IPS-NIHi7 (cell line): ENCODE results near the gene AHCY.
"Not testable (repeated sequence)": the region's sequence is repeated elsewhere in the genome, so short reads cannot be mapped to it uniquely, and the experiment has no call there.

Experiments
- DNase-seq: peaks from one replicate; pipeline ENCODE4 v3.0.0; 2012; ENCODE audit warnings: mixed read lengths; ENCODE audit errors: extremely low spot score

Gene AHCY

DNA sequence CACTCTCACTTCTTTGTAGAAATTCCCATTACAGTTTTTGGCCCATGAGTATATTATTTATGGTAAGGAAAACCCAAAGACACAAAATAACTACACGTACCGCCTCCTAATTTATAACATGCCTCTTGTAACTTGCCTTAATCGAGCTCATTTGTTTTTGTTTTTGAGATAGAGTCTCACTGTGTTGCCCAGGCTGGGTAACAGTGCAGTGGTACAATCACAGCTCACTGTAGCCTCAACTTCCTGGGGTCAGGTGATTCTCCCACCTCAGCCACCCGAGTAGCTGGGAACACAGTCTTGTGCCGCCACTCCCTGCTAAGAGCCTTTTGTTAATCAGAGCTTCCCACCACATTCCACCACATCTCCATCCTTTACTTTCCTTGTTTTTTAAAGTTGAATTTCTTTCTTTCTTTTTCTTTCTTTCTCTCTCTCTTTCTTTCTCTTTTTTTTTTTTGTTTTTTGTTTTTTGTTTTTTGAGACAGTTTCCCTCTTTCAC lies 46.5 kb downstream of the AHCY start:
- no peak for DNase-seq

DNA sequence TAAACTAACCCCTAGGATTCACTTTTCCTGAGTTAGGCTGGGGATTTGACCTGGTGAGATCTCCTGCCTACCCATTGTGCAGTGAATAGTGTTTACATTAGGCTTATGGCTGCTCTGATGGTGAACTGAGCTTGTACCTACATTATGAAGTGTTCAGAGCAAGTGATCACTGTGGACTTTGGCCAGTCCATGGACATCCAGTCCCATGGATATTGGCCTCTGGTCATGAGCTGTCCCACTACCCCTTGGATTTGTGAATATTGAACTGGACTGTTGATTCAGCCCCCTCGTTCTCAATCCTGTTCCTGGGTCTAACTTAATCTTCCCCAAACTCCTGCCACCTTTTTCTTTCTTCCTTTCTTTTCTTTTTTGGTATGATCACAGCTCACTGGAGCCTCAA lies 48.2 kb downstream of the AHCY start:
- no peak for DNase-seq

DNA sequence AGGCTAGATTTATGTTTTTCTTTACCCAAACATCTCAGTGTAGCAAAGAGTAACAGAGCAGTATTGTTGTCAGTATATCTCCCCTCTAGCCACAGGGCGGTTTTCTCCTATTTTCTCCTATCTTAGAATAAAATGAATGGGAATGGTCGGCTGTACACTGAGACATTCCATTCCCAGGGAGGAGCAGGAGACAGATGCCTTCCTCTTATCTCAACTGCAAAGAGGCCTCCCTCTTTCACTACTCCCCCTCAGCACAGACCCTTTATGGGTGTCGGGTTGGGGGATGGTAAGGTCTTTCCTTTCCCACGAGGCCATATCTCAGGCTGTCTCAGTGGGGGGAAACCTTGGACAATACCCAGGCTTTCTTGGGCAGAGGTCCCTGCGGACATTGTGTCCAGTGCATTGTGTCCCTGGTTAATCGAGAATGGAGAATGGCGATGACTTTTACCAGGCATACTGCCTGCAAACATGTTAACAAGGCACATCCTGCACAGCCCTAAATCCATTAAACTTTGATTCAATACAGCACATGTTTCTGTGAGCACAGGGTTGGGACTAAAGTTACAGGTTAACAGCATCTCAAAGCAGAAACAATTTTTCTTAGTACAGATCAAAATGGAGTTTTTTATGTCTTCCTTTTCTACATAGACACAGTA lies 50.6 kb downstream of the AHCY start:
- not testable (repeated sequence) for DNase-seq

DNA sequence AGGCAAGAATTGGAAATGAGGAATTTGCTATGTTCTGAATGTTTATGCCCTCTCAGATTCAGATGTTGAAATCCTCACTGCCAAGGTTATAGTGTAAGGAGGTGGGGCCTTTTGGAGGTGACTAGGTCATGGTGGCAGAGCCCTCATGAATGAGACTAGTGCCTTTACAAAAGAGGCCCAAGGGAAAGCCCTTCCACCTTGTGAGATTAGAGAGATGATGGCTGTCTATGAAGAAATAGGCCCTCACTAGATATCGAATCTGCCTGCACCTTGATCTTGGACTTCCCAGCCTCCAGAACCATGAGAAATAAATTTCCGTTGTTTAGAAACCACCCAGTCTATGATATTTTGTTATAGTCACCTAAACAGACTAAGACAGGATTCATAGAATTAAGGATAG lies 51.5 kb downstream of the AHCY start:
- no peak for DNase-seq

DNA sequence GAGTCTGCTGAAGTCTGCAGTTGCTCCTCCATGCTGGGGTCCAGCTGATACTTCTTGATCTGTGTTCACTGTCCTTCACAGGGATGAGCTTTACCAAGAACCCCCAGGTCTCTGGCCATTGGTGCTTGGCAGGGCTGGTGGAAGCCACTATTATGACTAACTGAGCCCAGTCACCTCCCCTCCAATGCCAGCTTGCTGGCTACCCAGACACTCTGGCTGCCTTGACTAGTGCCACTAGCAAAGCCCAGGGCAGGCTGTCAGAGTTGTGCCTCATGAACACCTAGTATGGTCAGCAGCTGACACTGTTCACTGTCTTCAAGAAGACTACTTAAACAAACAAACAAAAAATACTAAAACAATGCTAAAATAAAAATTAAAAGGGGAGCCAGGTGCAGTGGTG lies 53.1 kb downstream of the AHCY start:
- no peak for DNase-seq

DNA sequence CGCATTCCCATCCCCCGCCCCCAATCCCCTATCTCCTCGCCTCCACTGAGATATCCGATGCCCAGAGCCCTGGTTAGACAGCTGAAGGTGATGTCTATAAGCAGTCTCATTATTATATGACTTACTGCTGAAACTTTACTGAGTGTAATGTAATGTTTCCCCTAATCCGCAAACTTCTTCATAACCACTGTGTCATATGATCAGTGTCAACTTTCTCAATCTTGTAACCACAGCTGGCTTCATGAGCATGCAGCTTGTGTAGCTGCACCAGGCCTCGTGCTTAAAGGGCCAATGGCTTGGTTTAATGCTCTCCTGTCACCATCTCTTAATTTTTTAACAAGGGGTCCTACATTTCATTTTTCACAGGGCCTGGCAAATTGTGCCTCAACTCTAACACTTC lies 53.9 kb downstream of the AHCY start:
- no peak for DNase-seq

DNA sequence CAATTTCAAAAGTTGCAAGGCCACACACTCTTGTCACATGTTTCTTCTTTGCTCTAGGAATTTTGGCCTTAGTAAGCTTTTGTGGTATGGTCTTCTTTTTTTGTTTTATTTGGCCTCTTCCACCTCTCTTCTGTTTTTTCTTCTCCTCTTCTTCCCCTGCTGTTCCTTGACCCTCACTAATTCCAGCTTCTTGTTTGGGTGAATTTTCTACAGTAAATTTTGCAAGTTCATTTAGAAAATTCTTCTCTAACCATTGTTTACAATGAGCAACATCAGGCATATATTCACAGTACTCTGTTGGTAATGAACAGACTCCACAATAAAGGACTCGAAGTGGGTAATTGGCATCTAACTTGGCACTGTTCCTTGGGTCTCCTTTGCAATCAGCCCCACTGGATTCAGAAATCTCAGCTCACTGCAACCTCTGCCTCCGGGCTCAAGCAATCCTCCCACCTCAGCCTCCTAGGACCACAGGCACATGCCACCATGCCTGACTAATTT lies 57.0 kb downstream of the AHCY start:
- no peak for DNase-seq

DNA sequence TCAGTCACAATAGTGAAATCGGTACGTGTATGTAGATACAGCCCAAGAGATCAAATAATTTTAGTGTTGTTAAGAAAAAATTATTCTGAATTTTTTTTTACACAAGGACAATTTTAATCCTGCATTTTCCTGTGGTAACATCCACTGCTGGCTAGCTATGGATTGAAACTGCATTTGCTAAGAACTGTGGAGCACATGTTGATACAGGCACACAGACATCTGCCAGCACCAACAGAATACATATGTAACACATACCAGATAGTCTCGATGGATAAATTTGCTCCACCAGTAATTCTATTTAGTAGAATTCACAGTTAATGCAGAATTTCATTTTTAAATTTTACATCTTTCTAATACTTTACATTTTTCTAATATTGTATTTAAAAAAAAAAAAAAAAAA lies 59.8 kb downstream of the AHCY start:
- no peak for DNase-seq

DNA sequence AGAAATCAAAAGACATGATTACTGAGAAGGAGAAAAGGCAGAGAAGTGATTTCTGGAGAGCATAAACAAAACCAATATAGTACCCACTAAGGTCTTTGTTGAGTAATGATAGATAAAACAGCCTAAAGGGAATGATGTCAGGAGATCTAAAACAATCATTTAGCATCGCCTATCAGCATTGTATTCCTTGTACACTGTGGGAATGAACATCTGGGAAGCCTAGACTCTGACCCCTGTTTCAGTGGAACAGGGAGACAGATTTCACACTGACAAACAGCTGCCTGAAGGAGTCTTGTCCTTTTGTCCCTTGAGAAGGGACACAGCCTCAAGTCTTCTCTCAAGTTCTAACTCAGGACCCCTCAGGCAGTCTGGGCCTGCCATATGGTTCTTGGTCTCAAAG lies 60.3 kb downstream of the AHCY start:
- no peak for DNase-seq

DNA sequence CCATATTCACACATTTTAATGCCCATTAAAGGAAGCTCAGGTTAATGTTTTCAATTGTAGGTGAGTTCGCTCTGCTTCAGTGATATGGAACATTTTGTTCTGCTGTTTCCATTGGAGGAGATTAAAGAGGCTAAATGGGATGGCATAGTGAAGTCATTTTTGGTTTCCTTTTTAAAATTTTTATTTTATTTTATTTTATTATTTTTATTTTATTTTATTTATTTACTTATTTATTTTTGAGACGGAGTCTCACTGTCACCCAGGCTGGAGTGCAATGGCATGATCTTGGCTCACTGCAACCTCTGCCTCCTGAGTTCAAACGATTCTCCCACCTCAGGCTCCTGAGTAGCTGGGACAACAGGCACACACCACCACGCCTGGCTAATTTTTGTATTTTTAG lies 61.1 kb downstream of the AHCY start:
- not testable (repeated sequence) for DNase-seq

DNA sequence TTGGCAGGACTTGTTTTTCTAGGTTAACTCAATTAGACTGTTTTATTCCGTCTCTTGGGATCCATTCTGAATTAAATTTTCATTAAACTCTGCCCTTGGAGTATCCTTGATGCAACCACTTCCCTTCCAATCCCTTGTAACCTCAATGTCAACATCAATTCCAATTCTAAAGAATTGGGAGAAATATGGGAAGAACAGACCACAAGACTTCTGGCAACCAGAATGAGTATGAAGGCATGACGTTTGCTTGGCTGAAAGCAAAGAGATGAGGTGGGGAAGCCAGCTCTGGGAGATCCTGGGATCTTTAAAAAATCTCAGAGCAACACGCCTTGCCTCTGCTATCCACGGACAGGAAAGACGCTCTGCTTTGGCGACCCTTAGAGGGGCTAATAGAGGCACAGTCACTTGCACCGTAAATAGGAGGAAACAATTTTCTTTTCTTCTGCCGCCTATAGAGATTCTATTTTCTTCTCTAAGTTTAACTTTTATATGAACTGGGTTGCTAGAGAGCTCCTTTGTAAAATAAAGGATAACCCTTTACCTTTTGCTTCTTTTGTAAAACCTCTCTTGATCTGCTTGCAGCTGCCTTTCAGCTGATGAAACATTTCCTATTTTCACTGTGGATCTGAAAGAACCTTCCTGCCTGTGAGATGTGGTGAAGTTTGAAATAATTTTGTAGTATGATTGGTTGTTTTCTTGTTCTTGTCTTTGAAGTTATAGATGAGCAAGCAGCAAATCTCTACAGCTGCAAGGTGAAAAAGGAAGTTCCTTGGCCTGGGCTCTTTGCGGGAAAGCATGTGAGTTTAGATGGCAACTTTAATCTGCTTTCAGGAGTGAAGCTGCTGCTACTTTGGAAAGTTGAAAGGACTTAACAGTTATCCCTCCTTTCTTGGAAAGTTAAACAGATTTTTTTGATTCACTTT lies 62.2 kb downstream of the AHCY start, which contains the start of gene ASIP:
Gene ASIP, plus strand, starts transcription at position 731 of the 923 bp plus-strand sequence. CDS start 18,952 bp downstream, outside the sequence.
- DNase-seq: no peak

DNA sequence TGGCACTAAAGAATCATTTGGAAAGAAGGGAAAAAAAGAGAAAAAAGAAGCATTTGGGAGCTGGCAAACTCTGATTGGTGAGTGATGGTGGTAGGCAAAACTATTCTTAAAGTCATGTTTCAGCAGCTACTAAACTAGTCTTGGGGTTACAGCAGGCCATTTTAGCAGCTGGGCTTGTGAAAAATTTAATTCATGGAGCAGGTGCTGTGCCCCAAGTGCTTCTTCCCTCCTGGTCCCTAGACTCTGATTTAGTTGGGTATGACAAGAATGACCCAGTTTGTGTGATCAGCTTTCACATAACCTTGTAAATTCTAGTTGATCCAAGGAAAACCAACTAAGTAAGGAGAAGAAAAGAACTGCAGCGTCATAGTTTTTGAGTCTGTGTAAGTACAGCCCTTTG lies 63.0 kb downstream of the AHCY start:
- DNase-seq: no peak

DNA sequence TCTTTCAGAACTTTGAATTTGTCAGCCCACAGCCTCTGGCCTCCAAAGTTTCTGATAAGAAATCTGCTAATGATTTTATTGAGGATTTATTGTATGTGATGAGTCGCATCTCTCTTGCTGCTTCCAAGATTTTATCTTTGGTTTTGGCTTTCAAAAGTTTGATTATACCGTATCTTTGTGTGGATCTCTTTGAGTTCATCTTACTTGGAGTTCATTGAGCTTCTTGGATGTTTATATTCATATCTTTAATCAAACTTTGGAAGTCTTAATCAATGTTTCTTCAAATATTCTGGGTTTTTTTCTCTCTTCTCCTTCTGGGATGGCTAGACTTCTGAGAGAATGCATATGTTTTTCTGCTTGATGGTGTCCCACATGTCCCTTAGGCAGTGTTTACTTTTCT lies 65.2 kb downstream of the AHCY start:
- DNase-seq: no peak

DNA sequence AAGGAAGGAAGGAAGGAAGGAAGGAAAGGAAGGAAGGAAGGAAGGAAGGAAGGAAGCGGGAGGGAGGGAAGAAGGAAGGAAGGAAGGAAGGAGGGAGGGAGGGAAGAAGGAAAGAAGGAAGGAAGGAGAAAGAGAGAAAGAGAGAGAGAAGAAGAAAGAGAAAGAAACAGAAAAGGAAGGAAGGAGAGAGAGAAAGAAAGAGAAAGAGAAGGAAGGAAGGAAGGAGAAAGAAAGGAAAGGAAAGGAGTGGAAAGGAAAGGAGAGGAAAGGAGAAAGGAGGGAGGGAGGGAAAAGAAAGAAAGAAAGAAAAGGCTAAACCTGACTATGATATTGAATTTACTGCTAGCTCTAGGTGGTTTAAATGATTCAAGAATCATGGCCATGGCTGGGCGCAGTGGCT lies 67.3 kb downstream of the AHCY start:
- no peak for DNase-seq

DNA sequence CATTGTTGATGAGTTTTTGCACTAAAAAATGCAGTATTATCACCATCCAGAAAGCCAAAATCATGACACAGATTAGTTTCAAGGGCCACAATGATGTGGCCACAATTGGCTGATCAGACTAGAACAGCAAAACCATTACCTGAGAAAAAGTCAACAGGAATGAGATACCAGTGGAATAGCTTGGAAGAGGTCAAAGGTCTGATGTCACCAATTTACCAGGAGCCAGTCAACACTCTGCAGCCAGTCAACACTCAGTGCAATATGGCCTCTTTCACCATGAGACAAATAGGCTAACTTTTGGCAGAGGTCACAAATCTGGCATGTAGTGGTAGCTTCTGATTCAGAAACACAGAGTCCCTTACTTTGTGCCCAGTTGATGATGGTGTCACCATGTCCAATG lies 69.5 kb downstream of the AHCY start:
- DNase-seq: no peak

DNA sequence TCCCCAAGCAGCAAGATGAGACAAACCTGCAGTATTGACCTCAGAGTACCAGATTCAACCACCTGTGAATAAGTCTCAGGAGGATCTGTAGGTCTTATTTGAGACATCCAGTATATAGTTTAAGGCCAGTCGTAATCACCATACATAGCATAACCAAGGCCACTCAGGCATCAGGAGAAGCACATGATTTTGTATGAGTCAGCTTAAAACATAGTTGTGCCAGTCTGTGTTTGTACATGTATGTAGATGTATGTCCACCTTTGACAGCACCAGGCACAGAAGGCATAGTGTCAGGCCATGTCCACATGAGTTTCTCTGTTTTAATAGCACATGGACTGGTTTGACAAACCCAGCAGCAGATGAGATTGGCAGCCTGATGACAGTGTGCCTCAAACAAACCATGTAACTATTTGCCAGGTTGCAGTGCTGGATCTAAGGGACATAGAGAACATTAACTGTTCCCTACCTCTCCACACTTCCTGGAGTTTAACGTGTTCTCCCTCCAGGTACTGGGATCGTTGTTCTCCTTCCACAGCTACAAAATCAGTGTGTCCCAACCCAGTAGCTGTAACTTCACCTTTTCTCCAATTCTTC lies 70.6 kb downstream of the AHCY start:
- DNase-seq: no peak

DNA sequence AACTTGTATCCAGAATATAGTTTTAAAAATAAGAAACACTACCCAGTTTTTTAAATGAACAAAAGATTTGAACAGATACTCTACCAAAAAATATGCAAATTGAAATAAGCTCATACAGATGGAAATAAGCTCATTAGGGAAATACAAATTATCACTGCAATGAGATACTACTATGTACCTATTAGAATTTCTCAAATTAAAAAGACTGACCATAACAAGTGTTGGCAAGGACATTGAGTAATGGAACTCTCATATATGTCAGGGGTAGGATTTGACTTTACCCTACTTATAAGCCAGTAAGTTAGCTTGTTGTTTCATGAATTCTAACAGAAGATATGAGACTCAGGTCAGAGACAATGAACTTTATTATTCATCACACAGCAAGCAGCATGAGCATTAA lies 71.5 kb downstream of the AHCY start:
- DNase-seq: no peak
